ENCODE measurements around the gene RCHY1.

RCHY1 gene

GRCh38 chr4:75495476-75495875, 18.7 kb downstream of the RCHY1 start:
- Histone ChIP-seq H3K27ac (ENCODE audit: insufficient read depth in 1 of 2, low read depth in 1 of 2, low read length in 2 of 2, poor library complexity in 1 of 2, severe bottlenecking in 2 of 2) (no peak overlapping the region), H3K36me3 (ENCODE audit: control insufficient read depth in 4 of 4, insufficient read depth in 4 of 4, low read length in 3 of 4) (peaks cover 16 to 46% (median 26%) of the 10 kb centered on the region in 4 experiments), H3K4me1 (ENCODE audit: control extremely low read depth in 1 of 4, control insufficient read depth in 4 of 4, insufficient read depth in 4 of 4, low read length in 3 of 4) (peaks cover 0 to 6% (median 2%) of the 10 kb centered on the region in 4 experiments), H3K4me3 (ENCODE audit: control insufficient read depth in 1 of 7, extremely low read depth in 1 of 7, insufficient read depth in 4 of 7, low read depth in 2 of 7, low read length in 6 of 7) (no peak overlapping the region), H3K27me3 (replicated peaks in 2 of 5; ENCODE audit: control insufficient read depth in 4 of 5, insufficient read depth in 5 of 5, low read length in 4 of 5) (no peaks in the 10 kb centered on the region), H3K9me3 (ENCODE audit: control extremely low read depth in 1 of 5, control insufficient read depth in 4 of 5, insufficient read depth in 2 of 5, low read depth in 1 of 5, low read length in 4 of 5) (peaks cover 0 to 12% (median 4%) of the 10 kb centered on the region in 5 experiments)
- ChIA-PET POLR2A (no interaction called here), CTCF (interaction anchor here (1.0 kb wide), 1 partner anchor 14 kb away, joined by 3 read pairs; no protein-coding TSS in a partner anchor)
- WGBS (ENCODE audit: insufficient coverage), result 100% methylated on average over 1 of the region's 2 CpGs
- peak in 2 of 3 donors; percentile 38 to 54 for DNase-seq

GRCh38 chr4:75494563-75494962, 19.6 kb downstream of the RCHY1 start:
- DNase-seq, result no peak
- H3K4me3 ChIP-seq (ENCODE audit: control insufficient read depth in 1 of 7, extremely low read depth in 1 of 7, insufficient read depth in 4 of 7, low read depth in 2 of 7, low read length in 6 of 7), result no peak overlapping the region
- H3K27ac ChIP-seq (ENCODE audit: insufficient read depth in 1 of 2, low read depth in 1 of 2, low read length in 2 of 2, poor library complexity in 1 of 2, severe bottlenecking in 2 of 2), result no peak overlapping the region
- H3K4me1 ChIP-seq (ENCODE audit: control extremely low read depth in 1 of 4, control insufficient read depth in 4 of 4, insufficient read depth in 4 of 4, low read length in 3 of 4), result peaks cover 0 to 6% (median 2%) of the 10 kb centered on the region in 4 experiments
- H3K36me3 ChIP-seq (ENCODE audit: control insufficient read depth in 4 of 4, insufficient read depth in 4 of 4, low read length in 3 of 4), result peaks cover 9 to 48% (median 30%) of the 10 kb centered on the region in 4 experiments
- POLR2A ChIA-PET, result no interaction called here
- no peaks in the 10 kb centered on the region for H3K27me3 ChIP-seq (replicated peaks in 2 of 5; ENCODE audit: control insufficient read depth in 4 of 5, insufficient read depth in 5 of 5, low read length in 4 of 5)
- CTCF ChIA-PET, result interaction anchor here (1.0 to 1.7 kb wide), 2 partner anchors 13 to 14 kb away, joined by 3 read pairs; no protein-coding TSS in a partner anchor
- no CpG with 5 or more reads among the region's 1 CpG for WGBS (ENCODE audit: insufficient coverage)
- H3K9me3 ChIP-seq (ENCODE audit: control extremely low read depth in 1 of 5, control insufficient read depth in 4 of 5, insufficient read depth in 2 of 5, low read depth in 1 of 5, low read length in 4 of 5), result peaks cover 0 to 11% (median 2%) of the 10 kb centered on the region in 5 experiments

- no peaks in the 10 kb centered on the region for H3K27me3 ChIP-seq (replicated peaks in 2 of 5; ENCODE audit: control insufficient read depth in 4 of 5, insufficient read depth in 5 of 5, low read length in 4 of 5)
- no peaks in the 10 kb centered on the region for H3K9me3 ChIP-seq (ENCODE audit: control extremely low read depth in 1 of 5, control insufficient read depth in 4 of 5, insufficient read depth in 2 of 5, low read depth in 1 of 5, low read length in 4 of 5)
- H3K27ac ChIP-seq (ENCODE audit: insufficient read depth in 1 of 2, low read depth in 1 of 2, low read length in 2 of 2, poor library complexity in 1 of 2, severe bottlenecking in 2 of 2), result no peak overlapping the region
- peaks cover 5 to 56% (median 34%) of the 10 kb centered on the region in 4 experiments for H3K36me3 ChIP-seq (ENCODE audit: control insufficient read depth in 4 of 4, insufficient read depth in 4 of 4, low read length in 3 of 4)
- ChIA-PET POLR2A (no interaction called here), CTCF (interaction anchor here (1.2 to 1.3 kb wide), 2 partner anchors 9 to 11 kb away, joined by 3 read pairs; no protein-coding TSS in a partner anchor)
- no peaks in the 10 kb centered on the region for H3K4me1 ChIP-seq (ENCODE audit: control extremely low read depth in 1 of 4, control insufficient read depth in 4 of 4, insufficient read depth in 4 of 4, low read length in 3 of 4)
- peak; percentile 29 to 50 (median 42) for DNase-seq
- no peak overlapping the region for H3K4me3 ChIP-seq (ENCODE audit: control insufficient read depth in 1 of 7, extremely low read depth in 1 of 7, insufficient read depth in 4 of 7, low read depth in 2 of 7, low read length in 6 of 7)
- WGBS (ENCODE audit: insufficient coverage), result no CpG with 5 or more reads among the region's 2 CpGs
Measured at GRCh38 chr4:75490155-75490554, 24.0 kb downstream of the RCHY1 start.

- DNase-seq, result no peak
- H3K9me3 ChIP-seq (ENCODE audit: control extremely low read depth in 1 of 5, control insufficient read depth in 4 of 5, insufficient read depth in 2 of 5, low read depth in 1 of 5, low read length in 4 of 5), result no peaks in the 10 kb centered on the region
- peaks cover 13 to 58% (median 33%) of the 10 kb centered on the region in 4 experiments for H3K36me3 ChIP-seq (ENCODE audit: control insufficient read depth in 4 of 4, insufficient read depth in 4 of 4, low read length in 3 of 4)
- no peak overlapping the region for H3K27ac ChIP-seq (ENCODE audit: insufficient read depth in 1 of 2, low read depth in 1 of 2, low read length in 2 of 2, poor library complexity in 1 of 2, severe bottlenecking in 2 of 2)
- H3K4me3 ChIP-seq (ENCODE audit: control insufficient read depth in 1 of 7, extremely low read depth in 1 of 7, insufficient read depth in 4 of 7, low read depth in 2 of 7, low read length in 6 of 7), result no peak overlapping the region
- POLR2A ChIA-PET, result no interaction called here
- H3K27me3 ChIP-seq (replicated peaks in 2 of 5; ENCODE audit: control insufficient read depth in 4 of 5, insufficient read depth in 5 of 5, low read length in 4 of 5), result no peaks in the 10 kb centered on the region
- CTCF ChIA-PET, result no interaction called here
- WGBS (ENCODE audit: insufficient coverage), result 100% methylated on average over 4 of the region's 4 CpGs
- no peaks in the 10 kb centered on the region for H3K4me1 ChIP-seq (ENCODE audit: control extremely low read depth in 1 of 4, control insufficient read depth in 4 of 4, insufficient read depth in 4 of 4, low read length in 3 of 4)
Measured at GRCh38 chr4:75484190-75484589, 30.0 kb downstream of the RCHY1 start.

GRCh38 chr4:75477201-75477600, 37.0 kb downstream of the RCHY1 start:
- DNase-seq, result no peak
- ChIA-PET CTCF (no interaction called here), POLR2A (no interaction called here)
- Histone ChIP-seq H3K4me3 (ENCODE audit: control insufficient read depth in 1 of 7, extremely low read depth in 1 of 7, insufficient read depth in 4 of 7, low read depth in 2 of 7, low read length in 6 of 7) (no peak overlapping the region), H3K4me1 (ENCODE audit: control extremely low read depth in 1 of 4, control insufficient read depth in 4 of 4, insufficient read depth in 4 of 4, low read length in 3 of 4) (no peaks in the 10 kb centered on the region), H3K36me3 (ENCODE audit: control insufficient read depth in 4 of 4, insufficient read depth in 4 of 4, low read length in 3 of 4) (peaks cover 12 to 44% (median 27%) of the 10 kb centered on the region in 4 experiments), H3K27me3 (replicated peaks in 2 of 5; ENCODE audit: control insufficient read depth in 4 of 5, insufficient read depth in 5 of 5, low read length in 4 of 5) (no peaks in the 10 kb centered on the region), H3K27ac (ENCODE audit: insufficient read depth in 1 of 2, low read depth in 1 of 2, low read length in 2 of 2, poor library complexity in 1 of 2, severe bottlenecking in 2 of 2) (no peak overlapping the region), H3K9me3 (ENCODE audit: control extremely low read depth in 1 of 5, control insufficient read depth in 4 of 5, insufficient read depth in 2 of 5, low read depth in 1 of 5, low read length in 4 of 5) (peaks cover 0 to 7% (median 2%) of the 10 kb centered on the region in 5 experiments)
- WGBS (ENCODE audit: insufficient coverage), result 100% methylated on average over 1 of the region's 3 CpGs

GRCh38 chr4:75470738-75471137, 43.5 kb downstream of the RCHY1 start:
- Histone ChIP-seq H3K36me3 (ENCODE audit: control insufficient read depth in 4 of 4, insufficient read depth in 4 of 4, low read length in 3 of 4) (no peaks in the 10 kb centered on the region), H3K4me3 (ENCODE audit: control insufficient read depth in 1 of 7, extremely low read depth in 1 of 7, insufficient read depth in 4 of 7, low read depth in 2 of 7, low read length in 6 of 7) (no peak overlapping the region), H3K9me3 (ENCODE audit: control extremely low read depth in 1 of 5, control insufficient read depth in 4 of 5, insufficient read depth in 2 of 5, low read depth in 1 of 5, low read length in 4 of 5) (no peaks in the 10 kb centered on the region), H3K27me3 (replicated peaks in 2 of 5; ENCODE audit: control insufficient read depth in 4 of 5, insufficient read depth in 5 of 5, low read length in 4 of 5) (no peaks in the 10 kb centered on the region), H3K27ac (ENCODE audit: insufficient read depth in 1 of 2, low read depth in 1 of 2, low read length in 2 of 2, poor library complexity in 1 of 2, severe bottlenecking in 2 of 2) (no peak overlapping the region), H3K4me1 (ENCODE audit: control extremely low read depth in 1 of 4, control insufficient read depth in 4 of 4, insufficient read depth in 4 of 4, low read length in 3 of 4) (no peaks in the 10 kb centered on the region)
- 100% methylated on average over 1 of the region's 1 CpG for WGBS (ENCODE audit: insufficient coverage)
- DNase-seq, result no peak
- CTCF ChIA-PET, result no interaction called here
- POLR2A ChIA-PET, result no interaction called here

GRCh38 chr4:75469896-75470295, 44.3 kb downstream of the RCHY1 start:
- no peaks in the 10 kb centered on the region for H3K4me1 ChIP-seq (ENCODE audit: control extremely low read depth in 1 of 4, control insufficient read depth in 4 of 4, insufficient read depth in 4 of 4, low read length in 3 of 4)
- DNase-seq, result no peak
- no peak overlapping the region for H3K27ac ChIP-seq (ENCODE audit: insufficient read depth in 1 of 2, low read depth in 1 of 2, low read length in 2 of 2, poor library complexity in 1 of 2, severe bottlenecking in 2 of 2)
- H3K27me3 ChIP-seq (replicated peaks in 2 of 5; ENCODE audit: control insufficient read depth in 4 of 5, insufficient read depth in 5 of 5, low read length in 4 of 5), result no peaks in the 10 kb centered on the region
- POLR2A ChIA-PET, result no interaction called here
- 88% methylated on average over 1 of the region's 1 CpG for WGBS (ENCODE audit: insufficient coverage)
- H3K36me3 ChIP-seq (ENCODE audit: control insufficient read depth in 4 of 4, insufficient read depth in 4 of 4, low read length in 3 of 4), result no peaks in the 10 kb centered on the region
- no peak overlapping the region for H3K4me3 ChIP-seq (ENCODE audit: control insufficient read depth in 1 of 7, extremely low read depth in 1 of 7, insufficient read depth in 4 of 7, low read depth in 2 of 7, low read length in 6 of 7)
- CTCF ChIA-PET, result no interaction called here
- no peaks in the 10 kb centered on the region for H3K9me3 ChIP-seq (ENCODE audit: control extremely low read depth in 1 of 5, control insufficient read depth in 4 of 5, insufficient read depth in 2 of 5, low read depth in 1 of 5, low read length in 4 of 5)
